ENCODE measurements around the gene HMCES. TPM values are rescaled to one million over a fixed set of nuclear protein-coding genes. Genes with fewer than 3 reads are reported as not detected.

HMCES gene
- total RNA-seq, 1 donor from 2014 or later = 29.6 TPM

- Mint-ChIP-seq H3K36me3 (peaks cover 58% of the 10 kb centered on the region), H3K4me1 (no peaks in the 10 kb centered on the region), H3K27me3 (ENCODE audit: low read depth) (no peaks in the 10 kb centered on the region), H3K27ac (no peak overlapping the region), H3K9me3 (no peaks in the 10 kb centered on the region), H3K4me3 (no peak overlapping the region)
- no peak for TF ChIP-seq CTCF (IDR thresholded peaks at IDR 0.05; ENCODE audit: unreplicated experiment)
- DNase-seq (ENCODE audit: low spot score in 2 of 2, unreplicated experiment in 2 of 2) = no peak
Measured at GRCh38 chr3:129271674-129272073, 7.0 kb upstream of the HMCES start.

GRCh38 chr3:129276385-129276784, 2.3 kb upstream of the HMCES start:
- no peaks in the 10 kb centered on the region for H3K27me3 Mint-ChIP-seq (ENCODE audit: low read depth)
- H3K4me3 Mint-ChIP-seq = no peak overlapping the region
- peaks cover 37% of the 10 kb centered on the region for H3K36me3 Mint-ChIP-seq
- H3K4me1 Mint-ChIP-seq = peaks cover 17% of the 10 kb centered on the region
- no peak overlapping the region for H3K27ac Mint-ChIP-seq
- H3K9me3 Mint-ChIP-seq = no peaks in the 10 kb centered on the region
- TF ChIP-seq CTCF (IDR thresholded peaks at IDR 0.05; ENCODE audit: unreplicated experiment) = no peak
- DNase-seq (ENCODE audit: low spot score in 2 of 2, unreplicated experiment in 2 of 2) = no peak

GRCh38 chr3:129277829-129278271, 820 bp upstream of the HMCES start:
- DNase-seq (ENCODE audit: low spot score in 2 of 2, unreplicated experiment in 2 of 2) = no peak

GRCh38 chr3:129278966-129279906, 566 bp downstream of the HMCES start:
- H3K4me1 Mint-ChIP-seq = peaks cover 17% of the 10 kb centered on the region
- H3K4me3 Mint-ChIP-seq = peak overlapping the region; percentile 89
- H3K27ac Mint-ChIP-seq = peak overlapping the region; percentile 97
- peaks cover 27% of the 10 kb centered on the region for H3K36me3 Mint-ChIP-seq
- TF ChIP-seq CTCF (IDR thresholded peaks at IDR 0.05; ENCODE audit: unreplicated experiment) = no peak
- no peaks in the 10 kb centered on the region for H3K27me3 Mint-ChIP-seq (ENCODE audit: low read depth)
- DNase-seq (ENCODE audit: low spot score in 2 of 2, unreplicated experiment in 2 of 2) = peak in 1 of 2 experiments; percentile 57
- no peaks in the 10 kb centered on the region for H3K9me3 Mint-ChIP-seq

More at GRCh38 chr3:129277829-129278271, 820 bp upstream of the HMCES start:
- no peaks in the 10 kb centered on the region for H3K9me3 Mint-ChIP-seq
- peaks cover 17% of the 10 kb centered on the region for H3K4me1 Mint-ChIP-seq
- H3K27ac Mint-ChIP-seq = peak overlapping the region; percentile 97
- H3K4me3 Mint-ChIP-seq = peak overlapping the region; percentile 87
- no peak for TF ChIP-seq CTCF (IDR thresholded peaks at IDR 0.05; ENCODE audit: unreplicated experiment)
- no peaks in the 10 kb centered on the region for H3K27me3 Mint-ChIP-seq (ENCODE audit: low read depth)
- peaks cover 31% of the 10 kb centered on the region for H3K36me3 Mint-ChIP-seq

GRCh38 chr3:129280183-129280582, 1.5 kb downstream of the HMCES start:
- Mint-ChIP-seq H3K9me3 (no peaks in the 10 kb centered on the region), H3K36me3 (peaks cover 25% of the 10 kb centered on the region), H3K27ac (no peak overlapping the region), H3K4me1 (peaks cover 17% of the 10 kb centered on the region), H3K27me3 (ENCODE audit: low read depth) (no peaks in the 10 kb centered on the region), H3K4me3 (peak overlapping the region; percentile 89)
- no peak for DNase-seq (ENCODE audit: low spot score in 2 of 2, unreplicated experiment in 2 of 2)
- TF ChIP-seq CTCF (IDR thresholded peaks at IDR 0.05; ENCODE audit: unreplicated experiment) = no peak
